ENCODE results near the gene TMEM221. TPM values are rescaled to one million over a fixed set of nuclear protein-coding genes. Genes with fewer than 3 reads are reported as not detected.

The TMEM221 gene
- total RNA-seq, 1 donor from 2014 or later = 0.49 TPM

GRCh38 chr19:17385878-17386611 lies 62.4 kb downstream of the TMEM221 start:
- TF ChIP-seq, protein P1, sequence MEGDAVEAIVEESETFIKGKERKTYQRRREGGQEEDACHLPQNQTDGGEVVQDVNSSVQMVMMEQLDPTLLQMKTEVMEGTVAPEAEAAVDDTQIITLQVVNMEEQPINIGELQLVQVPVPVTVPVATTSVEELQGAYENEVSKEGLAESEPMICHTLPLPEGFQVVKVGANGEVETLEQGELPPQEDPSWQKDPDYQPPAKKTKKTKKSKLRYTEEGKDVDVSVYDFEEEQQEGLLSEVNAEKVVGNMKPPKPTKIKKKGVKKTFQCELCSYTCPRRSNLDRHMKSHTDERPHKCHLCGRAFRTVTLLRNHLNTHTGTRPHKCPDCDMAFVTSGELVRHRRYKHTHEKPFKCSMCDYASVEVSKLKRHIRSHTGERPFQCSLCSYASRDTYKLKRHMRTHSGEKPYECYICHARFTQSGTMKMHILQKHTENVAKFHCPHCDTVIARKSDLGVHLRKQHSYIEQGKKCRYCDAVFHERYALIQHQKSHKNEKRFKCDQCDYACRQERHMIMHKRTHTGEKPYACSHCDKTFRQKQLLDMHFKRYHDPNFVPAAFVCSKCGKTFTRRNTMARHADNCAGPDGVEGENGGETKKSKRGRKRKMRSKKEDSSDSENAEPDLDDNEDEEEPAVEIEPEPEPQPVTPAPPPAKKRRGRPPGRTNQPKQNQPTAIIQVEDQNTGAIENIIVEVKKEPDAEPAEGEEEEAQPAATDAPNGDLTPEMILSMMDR (IDR thresholded peaks at IDR 0.05) = peak; percentile 82 to 87 (median 87)
- TF ChIP-seq POLR2A (IDR thresholded peaks at IDR 0.05) = no peak
- no peaks in the 10 kb centered on the region for H3K36me3 ChIP-seq
- intact Hi-C loops (cut with DNase I) = loop anchor here (2.0 kb wide), 1 partner anchor 39 kb away; no protein-coding TSS in a partner anchor
- H3K27ac ChIP-seq = no peak overlapping the region
- no peaks in the 10 kb centered on the region for H3K9me3 ChIP-seq
- peaks cover 10% of the 10 kb centered on the region for H3K4me1 ChIP-seq
- no peak overlapping the region for H3K4me3 ChIP-seq
- H3K27me3 ChIP-seq = no peaks in the 10 kb centered on the region
- DNase-seq (ENCODE audit: extremely low spot score in 2 of 2) = no peak

Other genes with a start within 250 kb of the TMEM221 start
- 30.9 TPM for gene USE1, start 233.3 kb downstream of the TMEM221 start, total RNA-seq
- 24.1 TPM for gene OCEL1, start 222.4 kb downstream of the TMEM221 start, total RNA-seq
- gene NR2F6, start 202.7 kb downstream of the TMEM221 start, total RNA-seq = 41.3 TPM
- 20.4 TPM for gene USHBP1, start 183.9 kb downstream of the TMEM221 start, total RNA-seq
- gene BABAM1, start 181.2 kb downstream of the TMEM221 start, total RNA-seq = 59.7 TPM
- 2.9 TPM for gene ANKLE1, start 166.8 kb downstream of the TMEM221 start, total RNA-seq
- gene ABHD8, start 145.2 kb downstream of the TMEM221 start, total RNA-seq = 10.8 TPM
- gene MRPL34, start 142.8 kb downstream of the TMEM221 start, total RNA-seq = 176 TPM
- gene DDA1, start 139.1 kb downstream of the TMEM221 start, total RNA-seq = 12.0 TPM
- 10.3 TPM for gene ANO8, start 113.8 kb downstream of the TMEM221 start, total RNA-seq
- gene GTPBP3, start 111.1 kb downstream of the TMEM221 start, total RNA-seq = 25.5 TPM
- gene PLVAP, start 71.3 kb downstream of the TMEM221 start, total RNA-seq = 74.9 TPM
- gene CCDC194, start 54.5 kb downstream of the TMEM221 start, total RNA-seq = not detected
- 88.4 TPM for gene BST2, start 43.0 kb downstream of the TMEM221 start, total RNA-seq
- 53.3 TPM for gene MVB12A, start 28.6 kb downstream of the TMEM221 start, total RNA-seq
- not detected for gene NXNL1, start 12.3 kb upstream of the TMEM221 start, total RNA-seq
- 22.1 TPM for gene SLC27A1, start 21.9 kb upstream of the TMEM221 start, total RNA-seq
- 134 TPM for gene PGLS, start 63.0 kb upstream of the TMEM221 start, total RNA-seq
- gene COLGALT1, start 107.0 kb upstream of the TMEM221 start, total RNA-seq = 55.0 TPM
- 0.49 TPM for gene UNC13A, start 239.7 kb upstream of the TMEM221 start, total RNA-seq